ENCODE results near the gene CLN5.
"Not testable (repeated sequence)": the region's sequence is repeated elsewhere in the genome, so short reads cannot be mapped to it uniquely, and the experiment has no call there.

DNA sequence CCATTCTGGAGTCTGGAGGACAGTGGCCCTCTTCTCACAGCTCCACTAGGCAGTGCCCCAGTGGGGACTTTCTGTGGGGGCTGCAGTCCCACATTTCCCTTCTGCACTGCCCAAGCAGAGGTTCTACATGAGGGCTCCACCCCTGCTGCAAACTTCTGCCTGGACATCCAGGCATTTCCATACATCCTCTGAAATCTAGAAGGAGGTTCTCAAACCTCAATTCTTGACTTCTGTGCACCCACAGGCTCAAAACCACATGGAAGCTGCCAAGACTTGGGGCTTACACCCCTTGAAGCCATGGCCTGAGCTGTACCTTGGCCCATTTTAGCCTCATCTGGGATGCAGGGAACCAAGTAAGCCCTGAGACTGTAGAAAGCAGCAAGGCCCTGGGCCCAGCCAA, 32.1 kb upstream of the CLN5 start:
- TF ChIP-seq U2AF2 (IDR thresholded peaks at IDR 0.05; ENCODE audit: low read depth, low read length); JUNB (CRISPR knock-in tag; IDR thresholded peaks at IDR 0.05; ENCODE audit: borderline replicate concordance); CREB1 (IDR thresholded peaks at IDR 0.05); CREB1 (CRISPR knock-in tag; IDR thresholded peaks at IDR 0.05); ZNF225 (CRISPR knock-in tag; IDR thresholded peaks at IDR 0.05); ZNF510 (CRISPR knock-in tag; IDR thresholded peaks at IDR 0.05; ENCODE audit: low read depth); REXO4 (CRISPR knock-in tag; IDR thresholded peaks at IDR 0.05; ENCODE audit: borderline replicate concordance); SUZ12 (IDR thresholded peaks at IDR 0.05; ENCODE audit: low read depth, low read length): not testable (repeated sequence)
- TF ChIP-seq, protein P1, sequence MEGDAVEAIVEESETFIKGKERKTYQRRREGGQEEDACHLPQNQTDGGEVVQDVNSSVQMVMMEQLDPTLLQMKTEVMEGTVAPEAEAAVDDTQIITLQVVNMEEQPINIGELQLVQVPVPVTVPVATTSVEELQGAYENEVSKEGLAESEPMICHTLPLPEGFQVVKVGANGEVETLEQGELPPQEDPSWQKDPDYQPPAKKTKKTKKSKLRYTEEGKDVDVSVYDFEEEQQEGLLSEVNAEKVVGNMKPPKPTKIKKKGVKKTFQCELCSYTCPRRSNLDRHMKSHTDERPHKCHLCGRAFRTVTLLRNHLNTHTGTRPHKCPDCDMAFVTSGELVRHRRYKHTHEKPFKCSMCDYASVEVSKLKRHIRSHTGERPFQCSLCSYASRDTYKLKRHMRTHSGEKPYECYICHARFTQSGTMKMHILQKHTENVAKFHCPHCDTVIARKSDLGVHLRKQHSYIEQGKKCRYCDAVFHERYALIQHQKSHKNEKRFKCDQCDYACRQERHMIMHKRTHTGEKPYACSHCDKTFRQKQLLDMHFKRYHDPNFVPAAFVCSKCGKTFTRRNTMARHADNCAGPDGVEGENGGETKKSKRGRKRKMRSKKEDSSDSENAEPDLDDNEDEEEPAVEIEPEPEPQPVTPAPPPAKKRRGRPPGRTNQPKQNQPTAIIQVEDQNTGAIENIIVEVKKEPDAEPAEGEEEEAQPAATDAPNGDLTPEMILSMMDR (CRISPR knock-in tag; IDR thresholded peaks at IDR 0.05): not testable (repeated sequence)

All from HepG2 (cell line).